ENCODE data around the gene KCNK1.

The KCNK1 gene

DNA sequence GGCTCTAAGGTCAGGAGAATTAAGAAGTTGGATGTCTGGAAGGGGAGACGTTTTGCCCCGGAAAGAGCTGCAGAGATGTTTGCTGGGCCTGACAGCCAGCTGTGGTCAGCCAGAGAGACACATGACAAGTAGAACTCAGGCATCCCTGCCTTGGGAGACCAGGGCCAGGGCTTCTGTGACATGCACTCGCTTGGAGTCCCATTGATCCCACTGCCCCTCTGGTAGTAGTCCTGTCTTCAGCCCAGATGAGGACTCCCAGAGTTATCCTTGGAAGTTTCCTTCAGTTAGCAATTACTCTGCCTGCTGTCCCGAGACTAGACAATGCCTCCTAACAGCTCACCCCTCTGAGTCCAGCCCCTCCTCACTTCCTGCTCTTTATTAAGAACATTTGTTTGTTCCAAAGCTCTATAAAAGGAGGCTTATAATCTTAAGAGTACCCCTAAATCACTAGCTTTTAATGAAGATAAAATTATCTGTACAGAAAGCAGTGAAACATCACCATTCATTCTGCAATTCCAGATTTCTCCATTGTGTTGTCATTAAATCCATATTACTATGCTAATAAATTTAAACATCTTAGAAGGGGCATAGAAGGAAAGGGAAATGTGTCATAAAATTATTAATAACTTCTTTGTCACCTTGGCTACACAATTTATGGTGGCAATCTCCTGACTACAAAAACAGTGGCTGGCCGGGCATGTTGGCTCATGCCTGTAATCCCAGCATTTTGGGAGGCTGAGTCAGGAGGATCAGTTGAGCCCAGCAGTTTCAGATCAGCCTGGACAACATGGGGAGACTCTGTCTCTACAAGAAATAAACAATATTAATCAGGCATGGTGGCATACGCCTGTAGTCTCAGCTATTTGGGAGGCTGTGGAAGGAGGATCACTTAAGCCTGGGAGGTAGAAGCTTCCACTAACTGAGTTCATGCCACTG is 94.2 kb downstream of the KCNK1 start:
- DNase-seq, result no peak

DNA sequence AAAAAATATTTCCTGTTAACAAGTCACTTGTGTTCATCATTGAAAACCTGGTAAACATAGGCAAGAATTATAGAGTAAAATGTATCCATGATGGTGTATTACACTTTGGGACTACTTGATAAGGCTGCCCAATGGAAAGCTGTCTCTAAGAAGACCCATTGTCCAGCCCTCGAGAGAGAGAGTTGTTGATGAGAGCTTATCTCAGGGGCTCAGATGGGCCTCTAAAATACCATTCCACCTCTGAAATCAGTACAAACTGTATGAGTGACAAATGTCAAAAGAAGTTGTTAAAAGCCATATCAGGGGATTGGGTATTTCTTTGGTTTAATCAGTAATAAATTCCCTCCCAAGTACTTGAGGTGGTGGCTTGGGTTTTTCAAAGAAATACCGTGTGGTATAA is 96.1 kb downstream of the KCNK1 start:
- DNase-seq, result no peak

DNA sequence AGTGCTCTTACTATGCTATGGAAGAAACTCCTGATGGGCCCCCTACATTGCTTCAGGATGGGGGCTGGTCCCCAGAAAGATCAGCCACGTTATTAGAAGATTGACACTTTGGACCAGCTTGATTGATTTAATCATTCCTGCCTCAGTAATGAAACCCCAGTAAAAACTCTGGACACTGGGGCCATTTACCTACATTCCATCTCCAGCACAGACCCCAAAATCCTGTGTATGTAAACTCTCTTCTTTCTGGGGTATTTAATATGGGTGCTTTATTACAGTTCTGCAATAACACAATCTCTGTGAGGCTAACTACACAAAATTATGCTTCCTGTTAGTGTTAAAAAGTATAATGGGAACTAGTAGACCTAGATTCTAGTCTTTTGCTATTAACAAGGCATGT is 96.6 kb downstream of the KCNK1 start:
- no peak for DNase-seq

DNA sequence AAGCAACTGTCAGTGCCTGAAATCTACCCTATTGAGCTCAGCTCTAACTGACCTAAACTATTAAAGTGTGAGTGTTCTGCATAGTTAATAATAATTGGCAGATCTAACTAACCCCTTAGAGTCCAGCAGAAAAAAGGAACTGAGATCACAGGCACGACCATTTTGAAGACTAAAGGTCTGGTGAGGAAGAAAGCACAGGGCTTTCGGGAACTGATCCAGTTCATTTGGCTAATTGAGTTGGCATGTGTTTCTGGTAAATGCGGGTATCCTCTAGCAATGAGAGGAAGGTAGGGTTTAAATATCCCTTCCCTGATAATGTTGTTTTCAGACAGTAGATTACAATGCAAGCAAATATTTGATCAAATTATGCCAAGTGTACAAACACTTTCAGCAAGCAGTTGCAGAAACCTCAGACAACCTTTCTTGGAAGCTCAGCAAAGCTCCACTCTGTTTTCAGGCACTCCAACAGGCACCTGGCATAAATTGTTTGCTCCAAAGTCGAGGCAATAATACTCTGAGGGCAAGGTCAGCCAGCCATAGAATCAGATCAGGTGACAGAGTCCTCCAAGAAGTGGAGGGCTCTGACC is 100.8 kb downstream of the KCNK1 start:
- DNase-seq, result no peak

DNA sequence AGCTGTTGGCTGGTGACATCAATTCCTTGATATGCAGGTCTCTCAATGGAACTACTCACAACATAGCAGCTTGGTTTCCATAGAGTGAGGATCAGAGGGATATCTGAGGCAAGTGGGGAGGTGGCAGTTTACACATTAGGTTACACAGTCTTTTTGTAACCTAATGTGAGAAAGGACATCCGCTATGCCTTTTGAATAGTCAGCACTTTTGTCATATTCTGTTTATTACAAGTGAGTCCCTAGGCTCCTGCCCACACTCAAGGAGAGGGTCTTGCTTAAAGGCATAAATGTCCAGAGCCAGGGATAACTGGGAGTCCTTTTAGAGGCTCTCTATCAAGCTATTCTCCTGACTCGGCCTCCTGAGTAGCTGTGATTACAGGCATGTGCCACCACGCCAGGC is 104.2 kb downstream of the KCNK1 start:
- DNase-seq, result no peak

DNA sequence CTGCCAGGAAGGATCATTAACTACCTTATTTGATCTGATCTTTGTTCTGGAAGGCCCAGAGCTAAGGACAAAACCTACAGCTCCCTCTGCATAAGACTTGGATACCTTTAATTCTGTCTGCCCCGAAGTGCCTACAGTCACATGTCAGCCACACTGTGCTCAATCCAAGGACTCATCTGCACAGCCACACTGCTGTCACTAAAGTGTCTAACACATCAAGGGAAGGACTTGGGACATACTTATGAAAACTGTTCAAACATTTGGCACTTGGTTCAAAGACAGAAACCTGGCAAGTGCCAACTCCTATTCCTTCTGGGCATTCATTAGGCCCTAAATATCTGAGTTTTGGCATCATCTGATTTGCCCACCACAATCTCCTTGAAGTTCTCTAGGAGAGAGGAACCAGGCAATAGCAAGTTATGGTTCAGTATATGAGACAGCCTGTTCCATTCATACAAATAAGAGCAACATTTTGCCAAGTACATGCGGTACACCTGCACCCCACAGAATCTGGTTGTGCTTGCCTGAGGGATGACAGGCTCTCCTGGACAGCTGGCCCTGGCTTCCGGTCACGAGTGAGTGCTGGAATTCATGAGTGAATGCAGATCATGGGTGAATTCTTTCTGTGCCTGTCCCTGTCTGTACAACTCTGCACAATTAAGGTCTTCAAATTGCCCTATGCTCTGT is 105.9 kb downstream of the KCNK1 start:
- DNase-seq, result no peak

DNA sequence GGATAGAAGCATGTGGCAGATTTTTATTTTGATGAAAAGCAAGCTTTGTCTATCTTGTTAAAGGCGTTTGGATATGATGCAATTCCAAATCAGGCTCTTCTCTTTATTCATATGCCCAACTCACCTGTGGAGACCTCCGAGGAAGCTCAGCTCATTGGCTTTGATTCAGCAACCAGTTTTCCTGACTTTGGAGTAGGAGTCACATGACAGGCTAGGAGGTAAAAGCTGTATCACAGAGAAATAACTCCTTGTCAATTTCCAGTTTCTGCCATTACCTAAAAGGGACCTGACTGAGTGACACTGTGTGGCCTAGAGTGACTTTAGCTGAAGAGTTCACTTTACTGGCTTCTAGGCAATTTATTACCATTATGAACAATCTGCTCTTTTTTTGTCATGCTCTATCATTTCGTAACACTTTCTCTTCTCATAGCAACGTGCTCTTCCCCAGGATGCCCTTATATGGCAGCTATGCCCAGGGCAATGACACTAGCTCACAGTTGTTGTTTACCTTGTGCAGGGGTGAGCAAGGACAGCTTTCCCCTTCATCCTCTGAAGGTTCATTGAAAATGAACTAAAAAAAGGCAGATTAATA is 107.2 kb downstream of the KCNK1 start:
- DNase-seq, result no peak
